Tibial nerve (tissue), 4 donors: ENCODE data around the gene PGF.

Experiments
- CTCF ChIP-seq, 5 experiments: fragments of 200-600 bp in 3 of 5; fragments of 450-650 bp in 2 of 5; sonication (generic) in 3 of 5; IDR thresholded peaks; one replicate each; pipeline ENCODE4 v1.5.1; 2016 to 2019; ENCODE audit warnings: antibody characterized with exemption in 5 of 5, mild to moderate bottlenecking in 3 of 5, moderate library complexity in 2 of 5
- EP300 ChIP-seq, 2 donors: sonication (generic); formaldehyde crosslinking; IDR thresholded peaks; one replicate each; pipeline ENCODE4 v1.6.1; 2017; ENCODE audit warnings: antibody characterized with exemption in 2 of 2, mild to moderate bottlenecking in 1 of 2
- POLR2A ChIP-seq, 2 donors: fragments of 450-650 bp; IDR thresholded peaks; one replicate each; pipeline ENCODE4 v1.6.1; 2017; ENCODE audit warnings: antibody characterized with exemption in 2 of 2, mild to moderate bottlenecking in 2 of 2, moderate library complexity in 2 of 2

- TF ChIP-seq CTCF (IDR thresholded peaks at IDR 0.05) (no peak), POLR2A (IDR thresholded peaks at IDR 0.05) (no peak), EP300 (IDR thresholded peaks at IDR 0.05) (no peak)
Measured at GRCh38 chr14:74935360-74935680, 20.1 kb downstream of the PGF start.
